ENCODE data around the gene ATM. TPM values are rescaled to one million over a fixed set of nuclear protein-coding genes. Genes with fewer than 3 reads are reported as not detected.
"Not testable (repeated sequence)": the region's sequence is repeated elsewhere in the genome, so short reads cannot be mapped to it uniquely, and the experiment has no call there.

ATM gene
- total RNA-seq, 1 donor from 2014 or later = 91.3 TPM

GRCh38 chr11:108414958-108415357 lies 192.1 kb downstream of the ATM start:
- no peaks in the 10 kb centered on the region for H3K9me3 ChIP-seq
- no peaks in the 10 kb centered on the region for H3K4me1 ChIP-seq
- ATAC-seq (no peak), DNase-seq (no peak)
- intact Hi-C loops (cut with DNase I) = no loop called here
- no peak for TF ChIP-seq CTCF (IDR thresholded peaks at IDR 0.05)
- H3K36me3 ChIP-seq = no peaks in the 10 kb centered on the region
- no peaks in the 10 kb centered on the region for H3K27me3 ChIP-seq (ENCODE audit: low read depth)
- no peak overlapping the region for H3K27ac ChIP-seq
- H3K4me3 ChIP-seq = no peak overlapping the region

DNA sequence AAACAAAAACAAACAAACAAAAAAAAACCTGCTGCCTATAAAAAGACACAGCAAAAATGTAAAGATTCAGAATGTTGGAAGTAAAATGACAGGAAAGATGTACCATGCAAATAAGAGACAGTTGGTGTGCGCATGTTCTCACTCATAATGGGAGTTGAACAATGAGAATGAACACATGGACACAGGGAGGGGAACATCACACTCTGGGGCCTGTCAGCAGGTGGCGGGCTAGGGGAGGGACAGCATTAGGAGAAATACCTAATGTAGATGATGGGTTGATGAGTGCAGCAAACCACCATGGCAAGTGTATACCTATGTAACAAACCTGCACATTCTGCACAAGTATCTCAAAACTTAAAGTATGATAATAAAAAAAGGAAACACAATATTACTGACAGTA lies 194.7 kb downstream of the ATM start:
- H3K27me3 ChIP-seq (ENCODE audit: low read depth); H3K4me1 ChIP-seq; DNase-seq; intact Hi-C loops (cut with DNase I); H3K4me3 ChIP-seq; H3K27ac ChIP-seq; ATAC-seq; H3K9me3 ChIP-seq; H3K36me3 ChIP-seq: not testable (repeated sequence)
- TF ChIP-seq CTCF (IDR thresholded peaks at IDR 0.05) = peak; percentile 31

Other genes with a start within 250 kb of the ATM start
- gene CUL5, start 214.2 kb upstream of the ATM start, total RNA-seq = 29.7 TPM
- gene ACAT1, start 101.5 kb upstream of the ATM start, total RNA-seq = 69.4 TPM
- 16.7 TPM for gene NPAT, start 429 bp upstream of the ATM start, total RNA-seq
- gene C11orf65, start 244.5 kb downstream of the ATM start, total RNA-seq = 1.3 TPM